ENCODE measurements around the gene ZNF532.

The ZNF532 gene

GRCh38 chr18:58991167-58991798 lies 126.6 kb downstream of the ZNF532 start:
- DNase-seq (ENCODE audit: low read depth): no peak
- H3K4me3 ChIP-seq (ENCODE audit: low read depth, low read length): no peak overlapping the region
- no peak for TF ChIP-seq MAX (IDR thresholded peaks at IDR 0.05; ENCODE audit: low read depth, low read length)
- no peak for TF ChIP-seq CTCF (IDR thresholded peaks at IDR 0.05; ENCODE audit: low read depth, low read length)
- TF ChIP-seq POLR2A (IDR thresholded peaks at IDR 0.05; ENCODE audit: extremely low read depth, insufficient read length): no peak
- no peak for TF ChIP-seq MYC (IDR thresholded peaks at IDR 0.05; ENCODE audit: low read depth, low read length)

GRCh38 chr18:58992301-58993231 lies 127.9 kb downstream of the ZNF532 start:
- H3K4me3 ChIP-seq (ENCODE audit: low read depth, low read length): no peak overlapping the region
- no peak for DNase-seq (ENCODE audit: low read depth)
- TF ChIP-seq MAX (IDR thresholded peaks at IDR 0.05; ENCODE audit: low read depth, low read length) (no peak), CTCF (IDR thresholded peaks at IDR 0.05; ENCODE audit: low read depth, low read length) (no peak), MYC (IDR thresholded peaks at IDR 0.05; ENCODE audit: low read depth, low read length) (no peak), POLR2A (IDR thresholded peaks at IDR 0.05; ENCODE audit: extremely low read depth, insufficient read length) (no peak)

- TF ChIP-seq MYC (IDR thresholded peaks at IDR 0.05; ENCODE audit: low read depth, low read length) (no peak), CTCF (IDR thresholded peaks at IDR 0.05; ENCODE audit: low read depth, low read length) (no peak), MAX (IDR thresholded peaks at IDR 0.05; ENCODE audit: low read depth, low read length) (no peak), POLR2A (IDR thresholded peaks at IDR 0.05; ENCODE audit: extremely low read depth, insufficient read length) (no peak)
- H3K4me3 ChIP-seq (ENCODE audit: low read depth, low read length): no peak overlapping the region
- no peak for DNase-seq (ENCODE audit: low read depth)
Observed at GRCh38 chr18:58993260-58993659, 128.6 kb downstream of the ZNF532 start.

GRCh38 chr18:58995663-58996062 lies 131.0 kb downstream of the ZNF532 start:
- H3K4me3 ChIP-seq (ENCODE audit: low read depth, low read length): no peak overlapping the region
- DNase-seq (ENCODE audit: low read depth): no peak
- TF ChIP-seq MYC (IDR thresholded peaks at IDR 0.05; ENCODE audit: low read depth, low read length) (no peak), POLR2A (IDR thresholded peaks at IDR 0.05; ENCODE audit: extremely low read depth, insufficient read length) (no peak), CTCF (IDR thresholded peaks at IDR 0.05; ENCODE audit: low read depth, low read length) (no peak), MAX (IDR thresholded peaks at IDR 0.05; ENCODE audit: low read depth, low read length) (no peak)

GRCh38 chr18:58996131-58996641 lies 131.5 kb downstream of the ZNF532 start:
- no peak for TF ChIP-seq MYC (IDR thresholded peaks at IDR 0.05; ENCODE audit: low read depth, low read length)
- DNase-seq (ENCODE audit: low read depth): no peak
- no peak overlapping the region for H3K4me3 ChIP-seq (ENCODE audit: low read depth, low read length)

- no peak overlapping the region for H3K4me3 ChIP-seq (ENCODE audit: low read depth, low read length)
- no peak for TF ChIP-seq CTCF (IDR thresholded peaks at IDR 0.05; ENCODE audit: low read depth, low read length)
- TF ChIP-seq POLR2A (IDR thresholded peaks at IDR 0.05; ENCODE audit: extremely low read depth, insufficient read length): no peak
- no peak for TF ChIP-seq MAX (IDR thresholded peaks at IDR 0.05; ENCODE audit: low read depth, low read length)
- no peak for TF ChIP-seq MYC (IDR thresholded peaks at IDR 0.05; ENCODE audit: low read depth, low read length)
- DNase-seq (ENCODE audit: low read depth): no peak
Observed at GRCh38 chr18:58996696-58997095, 132.0 kb downstream of the ZNF532 start.
